ENCODE data around the gene IFNGR1. TPM values are rescaled to one million over a fixed set of nuclear protein-coding genes. Genes with fewer than 3 reads are reported as not detected.

Gene IFNGR1
- total RNA-seq, 1 donor from 2014 or later = 239 TPM

DNA sequence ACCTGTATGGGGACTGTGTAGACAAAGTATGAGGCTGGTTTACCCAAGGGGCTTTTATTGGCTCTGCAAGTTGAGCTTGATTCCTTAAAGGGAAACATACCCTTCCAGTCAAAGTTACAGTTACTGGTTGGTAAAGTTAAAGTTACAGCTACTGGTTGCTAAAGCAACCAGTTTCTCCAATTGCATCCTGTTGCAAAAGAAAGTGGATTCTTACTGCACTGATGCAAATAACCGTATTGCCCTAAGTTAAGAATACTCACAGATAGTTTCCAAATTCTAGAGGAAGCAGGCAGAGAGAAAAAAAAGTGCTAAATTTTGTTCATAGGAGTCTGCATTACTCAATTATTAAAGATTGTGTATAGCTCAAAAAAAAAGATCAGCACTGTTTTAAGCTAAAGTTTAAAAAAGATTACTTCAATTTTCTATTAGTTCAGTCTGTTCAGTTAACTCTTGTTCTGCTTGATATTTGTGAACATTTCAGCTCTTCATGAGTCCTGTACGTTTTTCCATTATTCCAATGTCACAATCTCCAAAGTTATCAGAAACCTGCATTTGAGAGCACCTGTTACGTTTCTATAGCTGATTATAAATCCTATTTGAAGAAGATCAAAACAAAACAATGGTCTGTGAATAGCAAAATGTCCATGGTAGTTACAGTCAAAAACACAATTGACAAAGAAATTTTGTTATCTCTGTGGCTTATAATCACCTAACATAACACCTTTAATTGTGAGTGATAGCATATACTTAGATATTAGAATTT, 37.1 kb downstream of the IFNGR1 start:
- H3K4me1 ChIP-seq = no peaks in the 10 kb centered on the region
- peaks cover 22% of the 10 kb centered on the region for H3K9me3 ChIP-seq
- intact Hi-C loops (cut with DNase I) = no loop called here
- no peak overlapping the region for H3K27ac ChIP-seq
- ATAC-seq (no peak), DNase-seq (no peak)
- H3K27me3 ChIP-seq = no peaks in the 10 kb centered on the region
- no peaks in the 10 kb centered on the region for H3K36me3 ChIP-seq
- TF ChIP-seq CTCF (IDR thresholded peaks at IDR 0.05) = no peak
- H3K4me3 ChIP-seq = no peak overlapping the region

DNA sequence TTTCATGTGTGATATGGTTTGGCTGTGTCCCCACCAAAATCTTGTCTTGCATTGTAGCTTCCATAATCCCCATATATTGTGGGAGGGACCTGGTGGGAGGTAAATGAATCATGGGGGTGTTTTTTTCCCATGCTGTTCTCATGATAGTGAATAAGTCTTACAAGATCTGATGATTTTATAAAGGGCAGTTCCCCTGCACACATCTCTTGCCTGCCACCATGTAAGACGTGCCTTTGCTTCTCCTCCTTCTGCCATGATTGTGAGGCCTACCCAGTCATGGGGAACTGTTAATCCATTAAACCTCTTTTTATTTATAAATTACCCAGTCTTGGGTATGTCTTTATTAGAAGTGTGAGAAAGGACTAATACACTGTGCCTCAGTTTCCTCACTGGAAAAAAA, 41.6 kb downstream of the IFNGR1 start:
- no peaks in the 10 kb centered on the region for H3K36me3 ChIP-seq
- TF ChIP-seq CTCF (IDR thresholded peaks at IDR 0.05) = no peak
- H3K27me3 ChIP-seq = no peaks in the 10 kb centered on the region
- H3K4me1 ChIP-seq = no peaks in the 10 kb centered on the region
- DNase-seq (no peak), ATAC-seq (no peak)
- H3K27ac ChIP-seq = no peak overlapping the region
- peaks cover 11% of the 10 kb centered on the region for H3K9me3 ChIP-seq
- no peak overlapping the region for H3K4me3 ChIP-seq
- intact Hi-C loops (cut with DNase I) = no loop called here

- ATAC-seq = no peak
- no peak overlapping the region for H3K27ac ChIP-seq
- H3K27me3 ChIP-seq = no peaks in the 10 kb centered on the region
- H3K9me3 ChIP-seq = peaks cover 2% of the 10 kb centered on the region
- DNase-seq = no peak
- no peak for TF ChIP-seq CTCF (IDR thresholded peaks at IDR 0.05)
- no peak overlapping the region for H3K4me3 ChIP-seq
- H3K36me3 ChIP-seq = no peaks in the 10 kb centered on the region
- intact Hi-C loops (cut with DNase I) = no loop called here
- no peaks in the 10 kb centered on the region for H3K4me1 ChIP-seq
These were observed 42.5 kb downstream of the IFNGR1 start for GRCh38 chr6:137176729-137177128.

- Histone ChIP-seq H3K9me3 (no peaks in the 10 kb centered on the region), H3K27me3 (no peaks in the 10 kb centered on the region), H3K4me1 (no peaks in the 10 kb centered on the region), H3K36me3 (no peaks in the 10 kb centered on the region), H3K4me3 (no peak overlapping the region), H3K27ac (no peak overlapping the region)
- TF ChIP-seq CTCF (IDR thresholded peaks at IDR 0.05) = no peak
- ATAC-seq = no peak
- intact Hi-C loops (cut with DNase I) = no loop called here
- DNase-seq = no peak
These were observed 43.3 kb downstream of the IFNGR1 start for GRCh38 chr6:137175868-137176245.

DNA sequence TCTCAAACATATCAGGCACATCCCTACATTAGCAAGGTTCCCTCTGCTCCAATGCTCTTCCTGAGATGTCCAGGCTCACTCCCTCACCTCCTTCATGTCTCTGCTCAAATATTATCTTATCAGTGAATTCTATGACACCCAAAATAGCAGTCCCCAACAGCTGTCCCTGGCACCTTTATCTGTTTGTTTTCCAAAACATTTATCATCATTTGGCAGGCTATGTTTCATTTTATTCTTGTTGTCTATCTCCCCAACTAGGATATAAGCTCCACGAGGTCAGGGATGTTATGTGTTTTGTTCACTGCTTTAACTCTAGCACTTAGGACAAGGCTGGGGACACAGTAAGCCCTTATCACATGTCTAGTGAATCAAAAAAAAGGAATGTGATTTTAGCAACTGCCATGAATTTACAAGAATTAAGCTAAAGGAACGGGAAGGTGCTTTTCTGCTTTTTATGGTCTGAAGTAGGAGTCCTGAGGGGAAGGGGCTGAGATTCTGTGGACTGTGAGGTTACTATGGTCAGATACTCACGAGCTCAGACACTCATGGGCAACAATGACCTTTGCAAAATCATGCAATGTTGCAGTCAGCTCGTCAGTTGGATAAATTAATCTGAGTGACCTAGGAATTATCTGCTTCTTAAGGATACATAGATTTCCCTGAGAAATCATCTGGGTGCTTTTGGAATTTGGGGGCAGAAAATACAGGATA, 43.9 kb downstream of the IFNGR1 start:
- no peak overlapping the region for H3K4me3 ChIP-seq
- no peak overlapping the region for H3K27ac ChIP-seq
- no peaks in the 10 kb centered on the region for H3K27me3 ChIP-seq
- H3K9me3 ChIP-seq = no peaks in the 10 kb centered on the region
- no peak for TF ChIP-seq CTCF (IDR thresholded peaks at IDR 0.05)
- H3K36me3 ChIP-seq = no peaks in the 10 kb centered on the region
- DNase-seq (no peak), ATAC-seq (no peak)
- intact Hi-C loops (cut with DNase I) = no loop called here
- H3K4me1 ChIP-seq = no peaks in the 10 kb centered on the region

Data from upper lobe of right lung (tissue), 1 donor.